GM19240 (cell line): ENCODE results near the gene GRID1.
"Not testable (repeated sequence)": the region's sequence is repeated elsewhere in the genome, so short reads cannot be mapped to it uniquely, and the experiment has no call there.

ENCODE experiments used
- DNase-seq: peaks from one replicate; pipeline ENCODE4 v3.0.0; 2011; ENCODE audit warnings: low spot score; ENCODE audit not compliant: insufficient read length

The GRID1 gene

GRCh38 chr10:85764108-85764507 lies 602.5 kb downstream of the GRID1 start:
- no peak for DNase-seq

- DNase-seq, result no peak
Observed at GRCh38 chr10:85761906-85762445, 604.6 kb downstream of the GRID1 start.

GRCh38 chr10:85741626-85742300 lies 624.8 kb downstream of the GRID1 start:
- DNase-seq, result peak; percentile 14

GRCh38 chr10:85735997-85736396 lies 630.6 kb downstream of the GRID1 start:
- DNase-seq, result no peak

- no peak for DNase-seq
Observed at GRCh38 chr10:85734791-85735190, 631.8 kb downstream of the GRID1 start.

- DNase-seq, result no peak
Observed at GRCh38 chr10:85724215-85724614, 642.4 kb downstream of the GRID1 start.

- no peak for DNase-seq
Observed at GRCh38 chr10:85720931-85721590, 645.5 kb downstream of the GRID1 start.

GRCh38 chr10:85719408-85719807 lies 647.2 kb downstream of the GRID1 start:
- no peak for DNase-seq

- DNase-seq, result no peak
Observed at GRCh38 chr10:85713885-85714284, 652.7 kb downstream of the GRID1 start.

- no peak for DNase-seq
Observed at GRCh38 chr10:85702768-85703167, 663.8 kb downstream of the GRID1 start.

GRCh38 chr10:85699066-85699465 lies 667.5 kb downstream of the GRID1 start:
- DNase-seq, result not testable (repeated sequence)

GRCh38 chr10:85696893-85697292 lies 669.7 kb downstream of the GRID1 start:
- DNase-seq, result no peak

GRCh38 chr10:85682621-85683020 lies 684.0 kb downstream of the GRID1 start:
- no peak for DNase-seq

GRCh38 chr10:85679710-85680109 lies 686.9 kb downstream of the GRID1 start:
- no peak for DNase-seq

GRCh38 chr10:85679061-85679460 lies 687.5 kb downstream of the GRID1 start:
- no peak for DNase-seq

GRCh38 chr10:85674851-85675250 lies 691.7 kb downstream of the GRID1 start:
- DNase-seq, result no peak

GRCh38 chr10:85673270-85673669 lies 693.3 kb downstream of the GRID1 start:
- DNase-seq, result no peak

- DNase-seq, result no peak
Observed at GRCh38 chr10:85671530-85671929, 695.1 kb downstream of the GRID1 start.

GRCh38 chr10:85668522-85668921 lies 698.1 kb downstream of the GRID1 start:
- DNase-seq, result no peak

- no peak for DNase-seq
Observed at GRCh38 chr10:85667638-85668233, 698.9 kb downstream of the GRID1 start.

GRCh38 chr10:85666987-85667386 lies 699.6 kb downstream of the GRID1 start:
- DNase-seq, result no peak

GRCh38 chr10:85666102-85666501 lies 700.5 kb downstream of the GRID1 start:
- DNase-seq, result no peak
